NT2/D1 (cell line): ENCODE results near the gene UTP14C.

Experiments
- SUZ12 ChIP-seq: IDR thresholded peaks from 2 replicates; pipeline ENCODE4 v1.6.1; 2011; ENCODE audit not compliant: insufficient read length, insufficient read depth; ENCODE audit errors: extremely low read depth
- YY1 ChIP-seq: IDR thresholded peaks from 2 replicates; pipeline ENCODE4 v1.6.1; 2011; ENCODE audit not compliant: insufficient read length, insufficient read depth
- ZNF274 ChIP-seq: IDR thresholded peaks from 2 replicates; pipeline ENCODE4 v1.6.1; 2011; ENCODE audit warnings: mild to moderate bottlenecking, low read depth, low read length

- TF ChIP-seq SUZ12 (no peak), YY1 (no peak), ZNF274 (no peak)
Measured at GRCh38 chr13:52012512-52012836, 12.0 kb upstream of the UTP14C start.
